MCF 10A (cell line): ENCODE measurements around the gene FGF14. TPM values are rescaled to one million over a fixed set of nuclear protein-coding genes. Genes with fewer than 3 reads are reported as not detected.

ENCODE experiments used
- BruUV-seq: library from RNA; stranded (reverse); fragments of 400-500 nt; replicated peaks from 2 replicates; lab custom pipeline; 2021; lab: Mats Ljungman, UMichigan
- CTCF ChIA-PET: fragments of 300-600 bp; sonication (Branson Sonifier 250); formaldehyde crosslinking; extraction: SDS; loops from one replicate; lab custom pipeline; 2021; ENCODE audit warnings: antibody characterized with exemption, inconsistent platforms; lab: Yijun Ruan, JAX
- POLR2A ChIA-PET: fragments of 300-600, 350-650 bp; sonication (Branson Sonifier 250); formaldehyde crosslinking; extraction: SDS; loops from one replicate; lab custom pipeline; 2020; ENCODE audit warnings: antibody characterized with exemption, inconsistent platforms; lab: Yijun Ruan, JAX
- DNase-seq: peaks from one replicate; pipeline ENCODE4 v3.0.0-alpha.2; 2018; ENCODE audit not compliant: unreplicated experiment
- H3K27ac Mint-ChIP-seq: one replicate; pipeline ENCODE4 v1.8.0; 2022; ENCODE audit warnings: mild to moderate bottlenecking, low read depth, mixed read lengths; ENCODE audit not compliant: unreplicated experiment
- H3K27me3 Mint-ChIP-seq: one replicate; pipeline ENCODE4 v1.8.0; 2022; ENCODE audit warnings: mixed read lengths; ENCODE audit not compliant: insufficient read depth, unreplicated experiment
- H3K36me3 Mint-ChIP-seq: one replicate; pipeline ENCODE4 v1.8.0; 2022; ENCODE audit warnings: mild to moderate bottlenecking, moderate library complexity, mixed read lengths; ENCODE audit not compliant: insufficient read depth, unreplicated experiment
- H3K4me1 Mint-ChIP-seq: one replicate; pipeline ENCODE4 v1.8.0; 2022; ENCODE audit warnings: mixed read lengths; ENCODE audit not compliant: insufficient read depth, unreplicated experiment
- H3K4me3 Mint-ChIP-seq: one replicate; pipeline ENCODE4 v1.8.0; 2022; ENCODE audit warnings: mild to moderate bottlenecking, moderate library complexity, mixed read lengths; ENCODE audit not compliant: unreplicated experiment
- H3K9me3 Mint-ChIP-seq: one replicate; pipeline ENCODE4 v1.8.0; 2022; ENCODE audit warnings: mixed read lengths; ENCODE audit not compliant: unreplicated experiment
- CTCF ChIP-seq: fragments of 200-600 bp; IDR thresholded peaks from one replicate; pipeline ENCODE4 v1.8.0; 2022; ENCODE audit warnings: antibody characterized with exemption, mild to moderate bottlenecking; ENCODE audit not compliant: unreplicated experiment
- intact Hi-C: fragments of 100-400 bp; cut with micrococcal nuclease; formaldehyde crosslinking; loops from 2 replicates; pipeline ENCODE4 v1.14.1; 2022
- total RNA-seq: library from RNA; stranded (reverse); gene quantifications from 2 replicates; pipeline ENCODE4 v1.2.3, GENCODE V29; 2022

FGF14 gene
- total RNA-seq, 1 experiment from 2014 or later: not detected

GRCh38 chr13:101709952-101710351, 691.9 kb downstream of the FGF14 start:
- no peak overlapping the region for H3K4me3 Mint-ChIP-seq
- DNase-seq: no peak
- no peak for TF ChIP-seq CTCF
- POLR2A ChIA-PET: interaction anchor here (1.3 kb wide), 1 partner anchor 41 kb away, joined by 5 read pairs; no protein-coding TSS in a partner anchor
- no peaks in the 10 kb centered on the region for H3K36me3 Mint-ChIP-seq
- CTCF ChIA-PET: no interaction called here
- no TSS peak for BruUV-seq
- peaks cover 20% of the 10 kb centered on the region for H3K4me1 Mint-ChIP-seq
- H3K27me3 Mint-ChIP-seq: no peaks in the 10 kb centered on the region
- H3K9me3 Mint-ChIP-seq: no peaks in the 10 kb centered on the region
- intact Hi-C loops: no loop called here
- H3K27ac Mint-ChIP-seq: no peak overlapping the region

DNA sequence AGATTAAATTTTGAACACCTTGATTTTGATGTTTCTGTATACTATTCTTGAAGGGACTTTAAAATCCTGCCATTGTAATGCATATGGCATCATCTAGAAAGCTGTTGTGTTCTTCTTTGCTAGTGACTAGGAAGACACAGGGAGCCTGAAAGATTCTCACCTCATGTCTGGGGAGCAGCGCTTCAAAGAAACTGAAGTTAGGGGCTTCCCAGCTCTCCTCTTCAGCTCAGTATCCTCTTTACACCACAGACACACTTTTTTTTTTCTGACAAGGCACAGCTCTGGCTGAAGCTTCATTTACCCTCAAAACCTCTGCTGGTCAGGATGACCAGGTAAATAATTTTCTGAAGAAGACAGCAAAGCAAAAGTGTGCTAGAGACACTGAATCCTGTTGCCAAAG, 693.7 kb downstream of the FGF14 start:
- peaks cover 27% of the 10 kb centered on the region for H3K4me1 Mint-ChIP-seq
- CTCF ChIA-PET: interaction anchor here (0.7 to 2.3 kb wide), 3 partner anchors 49 to 336 kb away, joined by 3 to 10 read pairs (median 4); no protein-coding TSS in a partner anchor
- no peaks in the 10 kb centered on the region for H3K36me3 Mint-ChIP-seq
- H3K4me3 Mint-ChIP-seq: no peak overlapping the region
- TF ChIP-seq CTCF: no peak
- no peaks in the 10 kb centered on the region for H3K27me3 Mint-ChIP-seq
- no TSS peak for BruUV-seq
- DNase-seq: no peak
- intact Hi-C loops: no loop called here
- no peaks in the 10 kb centered on the region for H3K9me3 Mint-ChIP-seq
- H3K27ac Mint-ChIP-seq: no peak overlapping the region
- POLR2A ChIA-PET: interaction anchor here (2.0 kb wide), 1 partner anchor 43 kb away, joined by 7 read pairs; no protein-coding TSS in a partner anchor

DNA sequence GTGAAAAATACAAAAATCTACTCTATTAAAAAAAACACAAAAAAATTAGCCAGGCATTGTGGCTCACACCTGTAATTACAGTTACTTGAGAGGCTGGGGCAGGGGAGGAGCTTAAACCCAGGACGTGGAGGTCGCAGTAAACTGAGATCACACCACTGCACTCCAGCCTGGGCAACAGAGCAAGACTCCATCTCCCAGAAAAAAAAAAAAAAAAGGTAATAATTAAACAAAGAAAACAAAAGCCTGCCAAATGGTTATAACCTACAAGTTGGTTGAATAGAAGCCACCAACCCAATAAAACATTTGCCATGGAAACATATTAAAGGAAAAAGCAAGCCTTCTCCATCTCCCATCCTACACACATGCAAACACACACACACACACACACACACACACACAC, 694.2 kb downstream of the FGF14 start:
- Mint-ChIP-seq H3K4me3 (no peak overlapping the region), H3K27ac (no peak overlapping the region), H3K27me3 (no peaks in the 10 kb centered on the region), H3K9me3 (no peaks in the 10 kb centered on the region), H3K4me1 (peaks cover 29% of the 10 kb centered on the region), H3K36me3 (no peaks in the 10 kb centered on the region)
- intact Hi-C loops: loop anchor here (2.0 kb wide), 1 partner anchor 59 kb away; no protein-coding TSS in a partner anchor
- TF ChIP-seq CTCF: no peak
- ChIA-PET CTCF (interaction anchor here (0.7 to 2.3 kb wide), 5 partner anchors 20 to 563 kb away, joined by 3 to 10 read pairs (median 5); no protein-coding TSS in a partner anchor), POLR2A (interaction anchor here (1.8 to 2.0 kb wide), 2 partner anchors 11 to 43 kb away, joined by 5 to 7 read pairs; no protein-coding TSS in a partner anchor)
- BruUV-seq: no TSS peak
- no peak for DNase-seq

- Mint-ChIP-seq H3K4me3 (no peak overlapping the region), H3K27ac (peak overlapping the region; percentile 80), H3K4me1 (peaks cover 32% of the 10 kb centered on the region), H3K9me3 (no peaks in the 10 kb centered on the region), H3K27me3 (no peaks in the 10 kb centered on the region), H3K36me3 (no peaks in the 10 kb centered on the region)
- TF ChIP-seq CTCF: no peak
- intact Hi-C loops: loop anchor here (2.0 kb wide), 1 partner anchor 58 kb away; no protein-coding TSS in a partner anchor
- peak; percentile 99 for DNase-seq
- BruUV-seq: no TSS peak
- ChIA-PET POLR2A (interaction anchor here (0.6 to 2.0 kb wide), 12 partner anchors 10 to 190 kb away, joined by 3 to 10 read pairs (median 4); no protein-coding TSS in a partner anchor), CTCF (interaction anchor here (0.6 to 2.3 kb wide), 10 partner anchors 11 to 562 kb away, joined by 3 to 10 read pairs (median 3); no protein-coding TSS in a partner anchor)
Observed at GRCh38 chr13:101706651-101707050, 695.2 kb downstream of the FGF14 start.
